KOPT-K1 (cell line): ENCODE measurements around the gene HMGN3.

Experiments
- H3K27ac ChIP-seq: fragments of 200-600 bp; sonication (generic); 2 replicates; pipeline ENCODE4 v1.5.1; 2016; ENCODE audit warnings: antibody characterized with exemption, mild to moderate bottlenecking, low read depth, low read length; ENCODE audit not compliant: poor library complexity, severe bottlenecking
- H3K36me3 ChIP-seq: fragments of 200-600 bp; sonication (generic); 2 replicates; pipeline ENCODE4 v1.5.1; 2017; ENCODE audit warnings: antibody characterized with exemption, mild to moderate bottlenecking, low read length, moderate library complexity; ENCODE audit not compliant: insufficient read depth
- H3K9me3 ChIP-seq: fragments of 200-600 bp; sonication (generic); 2 replicates; pipeline ENCODE4 v1.5.1; 2017; ENCODE audit warnings: antibody characterized with exemption, low read length, mild to moderate bottlenecking; ENCODE audit not compliant: insufficient read depth, poor library complexity, severe bottlenecking

Gene HMGN3

GRCh38 chr6:79246891-79247290 is 12.4 kb upstream of the HMGN3 start:
- no peak overlapping the region for H3K27ac ChIP-seq
- H3K9me3 ChIP-seq: no peaks in the 10 kb centered on the region
- H3K36me3 ChIP-seq: no peaks in the 10 kb centered on the region

- Histone ChIP-seq H3K27ac (no peak overlapping the region), H3K36me3 (no peaks in the 10 kb centered on the region), H3K9me3 (no peaks in the 10 kb centered on the region)
Observed at GRCh38 chr6:79241228-79241627, 6.7 kb upstream of the HMGN3 start.

- Histone ChIP-seq H3K9me3 (no peaks in the 10 kb centered on the region), H3K36me3 (no peaks in the 10 kb centered on the region), H3K27ac (no peak overlapping the region)
Observed at GRCh38 chr6:79240509-79240908, 6.0 kb upstream of the HMGN3 start.

GRCh38 chr6:79239536-79240168 is 5.2 kb upstream of the HMGN3 start:
- no peaks in the 10 kb centered on the region for H3K9me3 ChIP-seq
- no peak overlapping the region for H3K27ac ChIP-seq
- no peaks in the 10 kb centered on the region for H3K36me3 ChIP-seq

- no peak overlapping the region for H3K27ac ChIP-seq
- no peaks in the 10 kb centered on the region for H3K36me3 ChIP-seq
- no peaks in the 10 kb centered on the region for H3K9me3 ChIP-seq
Observed at GRCh38 chr6:79238919-79239318, 4.4 kb upstream of the HMGN3 start.

GRCh38 chr6:79236711-79237110 is 2.2 kb upstream of the HMGN3 start:
- Histone ChIP-seq H3K27ac (peak overlapping the region; percentile 2), H3K36me3 (peaks cover 6% of the 10 kb centered on the region; the same call in 1 of the 2 replicates), H3K9me3 (no peaks in the 10 kb centered on the region)

- no peaks in the 10 kb centered on the region for H3K9me3 ChIP-seq
- peak overlapping the region; percentile 86 for H3K27ac ChIP-seq
- peaks cover 13% of the 10 kb centered on the region; the same call in 1 of the 2 replicates for H3K36me3 ChIP-seq
Observed at GRCh38 chr6:79233611-79234149, 802 bp downstream of the HMGN3 start.

GRCh38 chr6:79232696-79233462 is 1.6 kb downstream of the HMGN3 start:
- H3K9me3 ChIP-seq: no peaks in the 10 kb centered on the region
- H3K27ac ChIP-seq: peak overlapping the region; percentile 86
- H3K36me3 ChIP-seq: peaks cover 15% of the 10 kb centered on the region; the same call in 1 of the 2 replicates

GRCh38 chr6:79231666-79232065 is 2.8 kb downstream of the HMGN3 start:
- Histone ChIP-seq H3K36me3 (peaks cover 15% of the 10 kb centered on the region; the same call in 1 of the 2 replicates), H3K9me3 (no peaks in the 10 kb centered on the region), H3K27ac (no peak overlapping the region)

- no peaks in the 10 kb centered on the region for H3K9me3 ChIP-seq
- peaks cover 17% of the 10 kb centered on the region; the same call in 1 of the 2 replicates for H3K36me3 ChIP-seq
- H3K27ac ChIP-seq: no peak overlapping the region
Observed at GRCh38 chr6:79231101-79231500, 3.4 kb downstream of the HMGN3 start.

- Histone ChIP-seq H3K9me3 (no peaks in the 10 kb centered on the region), H3K27ac (no peak overlapping the region), H3K36me3 (peaks cover 19% of the 10 kb centered on the region)
Observed at GRCh38 chr6:79230149-79230548, 4.3 kb downstream of the HMGN3 start.

GRCh38 chr6:79227445-79227844 is 7.0 kb downstream of the HMGN3 start:
- Histone ChIP-seq H3K27ac (no peak overlapping the region), H3K9me3 (no peaks in the 10 kb centered on the region), H3K36me3 (peaks cover 24% of the 10 kb centered on the region)

GRCh38 chr6:79226660-79227059 is 7.8 kb downstream of the HMGN3 start:
- Histone ChIP-seq H3K27ac (no peak overlapping the region), H3K36me3 (peaks cover 21% of the 10 kb centered on the region), H3K9me3 (peaks cover 2% of the 10 kb centered on the region)

- no peak overlapping the region for H3K27ac ChIP-seq
- peaks cover 27% of the 10 kb centered on the region for H3K36me3 ChIP-seq
- H3K9me3 ChIP-seq: peaks cover 4% of the 10 kb centered on the region
Observed at GRCh38 chr6:79225717-79226599, 8.5 kb downstream of the HMGN3 start.
